GM23338 (cell line): Measurements from ENCODE around the gene KRT84. TPM values are rescaled to one million over a fixed set of nuclear protein-coding genes. Genes with fewer than 3 reads are reported as not detected.

Experiments used
- ATAC-seq: fragments of 200-7000 bp; cut with Tn5 transposase; 3 replicates; pipeline ENCODE4 v1.9.1; 2020
- DNase-seq: peaks from one replicate; pipeline ENCODE4 v3.0.0-alpha.2; 2015; ENCODE audit warnings: low spot score
- H2AFZ ChIP-seq: fragments of 200-600 bp; sonication (generic); 2 replicates; pipeline ENCODE4 v1.8.0; 2016; ENCODE audit warnings: antibody characterized with exemption, mild to moderate bottlenecking, moderate library complexity
- H3F3A ChIP-seq: fragments of 200-600 bp; sonication (generic); replicated peaks from 2 replicates; pipeline ENCODE4 v1.8.0; 2017; ENCODE audit warnings: antibody characterized with exemption, mixed run types, low read depth
- H3K27ac ChIP-seq: fragments of 200-600 bp; sonication (generic); 2 replicates; pipeline ENCODE4 v1.6.1; 2016; ENCODE audit warnings: low read depth
- H3K27me3 ChIP-seq: fragments of 200-600 bp; sonication (generic); 2 replicates; pipeline ENCODE4 v1.8.0; 2016; ENCODE audit warnings: mild to moderate bottlenecking, mixed run types, moderate library complexity; ENCODE audit not compliant: insufficient read depth
- H3K36me3 ChIP-seq: fragments of 200-600 bp; sonication (generic); 2 replicates; pipeline ENCODE4 v1.8.0; 2016; ENCODE audit warnings: mild to moderate bottlenecking; ENCODE audit not compliant: insufficient read depth
- H3K4me1 ChIP-seq: fragments of 200-600 bp; sonication (generic); 2 replicates; pipeline ENCODE4 v1.8.0; 2016; ENCODE audit warnings: mild to moderate bottlenecking, moderate library complexity; ENCODE audit not compliant: insufficient read depth
- H3K4me2 ChIP-seq: fragments of 200-600 bp; sonication (generic); 2 replicates; pipeline ENCODE4 v1.7.1; 2017; ENCODE audit warnings: mixed run types
- H3K4me3 ChIP-seq: fragments of 200-600 bp; sonication (generic); 2 replicates; pipeline ENCODE4 v1.6.1; 2016; ENCODE audit warnings: mixed run types
- H3K79me2 ChIP-seq: fragments of 200-600 bp; sonication (generic); replicated peaks from 2 replicates; pipeline ENCODE4 v1.8.0; 2017; ENCODE audit warnings: mild to moderate bottlenecking; ENCODE audit not compliant: insufficient read depth
- H3K9me2 ChIP-seq: fragments of 200-600 bp; sonication (generic); 2 replicates; pipeline ENCODE4 v1.8.0; 2017; ENCODE audit not compliant: insufficient read depth
- H4K20me1 ChIP-seq: fragments of 200-600 bp; sonication (generic); replicated peaks from 2 replicates; pipeline ENCODE4 v1.8.0; 2017; ENCODE audit warnings: mild to moderate bottlenecking; ENCODE audit not compliant: insufficient read depth
- H3K27ac Mint-ChIP-seq: 2 replicates; pipeline ENCODE4 v1.8.0; 2020; ENCODE audit warnings: inconsistent platforms, mild to moderate bottlenecking, moderate library complexity, mixed read lengths
- H3K27me3 Mint-ChIP-seq: 3 replicates; pipeline ENCODE4 v1.8.0; 2022; ENCODE audit warnings: low read depth, mild to moderate bottlenecking, moderate library complexity, mixed read lengths, inconsistent platforms; ENCODE audit not compliant: insufficient read depth, poor library complexity
- H3K36me3 Mint-ChIP-seq: 3 replicates; pipeline ENCODE4 v1.8.0; 2021; ENCODE audit warnings: low read depth, mild to moderate bottlenecking, inconsistent platforms, moderate library complexity, mixed read lengths
- H3K4me1 Mint-ChIP-seq: 3 replicates; pipeline ENCODE4 v1.8.0; 2020; ENCODE audit warnings: mild to moderate bottlenecking, inconsistent platforms, mixed read lengths
- H3K4me3 Mint-ChIP-seq: 3 replicates; pipeline ENCODE4 v1.8.0; 2021; ENCODE audit warnings: moderate library complexity, mild to moderate bottlenecking, inconsistent platforms, mixed read lengths
- H3K9me3 Mint-ChIP-seq: 3 replicates; pipeline ENCODE4 v1.8.0; 2020; ENCODE audit warnings: moderate library complexity, mild to moderate bottlenecking, inconsistent platforms, mixed read lengths
- CREB1 ChIP-seq: fragments of 250-450 bp; sonication (Bioruptor Pico); IDR thresholded peaks from 2 replicates; pipeline ENCODE4 v1.5.0; 2020; ENCODE audit warnings: low read depth, mild to moderate bottlenecking, moderate library complexity
- CTCF ChIP-seq, 2 experiments: fragments of 200-600 bp in 1 of 2; sonication (generic) in 1 of 2; conservative IDR thresholded peaks; 2 replicates each; pipeline versions ENCODE4 v1.5.1 to v1.6.1; 2016 to 2017; ENCODE audit warnings: antibody characterized with exemption in 2 of 2, low read depth in 2 of 2, mild to moderate bottlenecking in 2 of 2, moderate library complexity in 1 of 2
- ETS1 ChIP-seq: IDR thresholded peaks from 2 replicates; pipeline ENCODE4 v1.6.1; 2016; ENCODE audit warnings: antibody characterized with exemption
- EZH2 ChIP-seq: fragments of 200-600 bp; sonication (generic); IDR thresholded peaks from one replicate; pipeline ENCODE4 v1.8.0; 2017; ENCODE audit warnings: antibody characterized with exemption, mild to moderate bottlenecking, low read depth; ENCODE audit not compliant: unreplicated experiment
- EZH2phosphoT487 ChIP-seq: fragments of 200-600 bp; sonication (generic); IDR thresholded peaks from one replicate; pipeline ENCODE4 v1.8.1; 2018; ENCODE audit warnings: antibody characterized with exemption; ENCODE audit not compliant: unreplicated experiment
- JUNB ChIP-seq: IDR thresholded peaks from one replicate; pipeline ENCODE4 v1.6.1; 2016; ENCODE audit warnings: antibody characterized with exemption; ENCODE audit not compliant: unreplicated experiment
- POLR2AphosphoS5 ChIP-seq: IDR thresholded peaks from 2 replicates; pipeline ENCODE4 v1.6.1; 2016; ENCODE audit warnings: antibody characterized with exemption, low read depth
- REST ChIP-seq: IDR thresholded peaks from one replicate; pipeline ENCODE4 v1.6.1; 2018; ENCODE audit warnings: antibody characterized with exemption; ENCODE audit not compliant: unreplicated experiment
- STAT1 ChIP-seq: IDR thresholded peaks from one replicate; pipeline ENCODE4 v1.6.1; 2016; ENCODE audit warnings: antibody characterized with exemption; ENCODE audit not compliant: unreplicated experiment
- ZNF462 ChIP-seq: fragments of 250-450 bp; sonication (Bioruptor Pico); IDR thresholded peaks from 2 replicates; pipeline ENCODE4 v1.5.0; 2020; ENCODE audit warnings: mild to moderate bottlenecking, moderate library complexity
- polyA plus RNA-seq: library from polyadenylated mRNA; unstranded; fragments of >200 nt; fragmentation: Nextera tagmentation; extraction: Ambion mirVana; gene quantifications from 2 replicates; pipeline ENCODE4 v1.2.1, GENCODE V29; 2016
- total RNA-seq: library from RNA; depleted of rRNA; stranded (reverse); fragments of >200 nt; shearing (Covaris generic); gene quantifications from 2 replicates; pipeline ENCODE4 v1.2.3, GENCODE V29; 2014

KRT84 gene
- total and polyA plus RNA-seq, 2 experiments from 2014 or later, result not detected

GRCh38 chr12:52427083-52427482 is 41.6 kb upstream of the KRT84 start:
- no peaks in the 10 kb centered on the region for H3K36me3 Mint-ChIP-seq
- no peaks in the 10 kb centered on the region for H3K36me3 ChIP-seq
- no peaks in the 10 kb centered on the region for H3K4me1 ChIP-seq
- H3K9me2 ChIP-seq, result no peaks in the 10 kb centered on the region
- H3K4me3 ChIP-seq, result no peak overlapping the region
- no peaks in the 10 kb centered on the region for H3K27me3 ChIP-seq
- peaks cover 9% of the 10 kb centered on the region for H3K4me1 Mint-ChIP-seq
- H3K79me2 ChIP-seq, result no peaks in the 10 kb centered on the region
- TF ChIP-seq REST (no peak), EZH2 (no peak), ETS1 (no peak), CREB1 (CRISPR knock-in tag) (no peak), CTCF (conservative IDR thresholded peaks at IDR 0.05; ENCODE audit: low read depth in 2 of 2) (no peak), POLR2AphosphoS5 (no peak), EZH2phosphoT487 (no peak), ZNF462 (CRISPR knock-in tag) (no peak), STAT1 (no peak), JUNB (no peak)
- peaks cover 8% of the 10 kb centered on the region for H3K27me3 Mint-ChIP-seq
- H3K27ac ChIP-seq, result no peak overlapping the region
- H4K20me1 ChIP-seq, result no peaks in the 10 kb centered on the region
- ATAC-seq (no peak), DNase-seq (no peak)
- H3F3A ChIP-seq, result no peaks in the 10 kb centered on the region
- no peak overlapping the region for H3K4me2 ChIP-seq
- no peak overlapping the region for H3K4me3 Mint-ChIP-seq
- no peak overlapping the region for H2AFZ ChIP-seq
- no peaks in the 10 kb centered on the region for H3K9me3 Mint-ChIP-seq
- H3K27ac Mint-ChIP-seq, result no peak overlapping the region
